Activated CD4-positive, alpha-beta T cell treated with anti-CD3 and anti-CD28 coated beads, Interleukin-2, amount 10 ng/mL, durations not matched to agents 7 days and 5 days (primary cell): ENCODE data around the gene GLO1. TPM values are rescaled to one million over a fixed set of nuclear protein-coding genes. Genes with fewer than 3 reads are reported as not detected.

ENCODE experiments used
- CTCF ChIA-PET: fragments of 350-600 bp; sonication (Branson Sonifier 250); formaldehyde crosslinking; loops from one replicate; lab custom pipeline; 2021; ENCODE audit warnings: antibody characterized with exemption; lab: Charles Lee
- POLR2A ChIA-PET: fragments of 350-600 bp; sonication (Branson Sonifier 250); formaldehyde crosslinking; loops from one replicate; lab custom pipeline; 2021; ENCODE audit warnings: antibody characterized with exemption; lab: Charles Lee
- DNase-seq: peaks from one replicate; pipeline ENCODE4 v3.0.0-alpha.2; 2020
- H3K27ac Mint-ChIP-seq: one replicate; pipeline ENCODE4 v1.8.0; 2021; ENCODE audit warnings: mild to moderate bottlenecking, moderate library complexity, mixed read lengths
- H3K27me3 Mint-ChIP-seq: one replicate; pipeline ENCODE4 v1.8.0; 2021; ENCODE audit warnings: mixed read lengths
- H3K36me3 Mint-ChIP-seq: one replicate; pipeline ENCODE4 v1.8.0; 2021; ENCODE audit warnings: low read depth, mixed read lengths
- H3K4me1 Mint-ChIP-seq: one replicate; pipeline ENCODE4 v1.8.0; 2021; ENCODE audit warnings: mixed read lengths
- H3K4me3 Mint-ChIP-seq: one replicate; pipeline ENCODE4 v1.8.0; 2021; ENCODE audit warnings: mild to moderate bottlenecking, moderate library complexity, mixed read lengths
- H3K9me3 Mint-ChIP-seq: one replicate; pipeline ENCODE4 v1.8.0; 2021; ENCODE audit warnings: mixed read lengths
- total RNA-seq, 2 experiments: library from RNA; stranded (reverse); gene quantifications; one replicate each; pipeline ENCODE4 v1.2.3, GENCODE V29; 2021

The GLO1 gene
- total RNA-seq, 2 experiments from 2014 or later = 77.1 to 85.6 TPM

DNA sequence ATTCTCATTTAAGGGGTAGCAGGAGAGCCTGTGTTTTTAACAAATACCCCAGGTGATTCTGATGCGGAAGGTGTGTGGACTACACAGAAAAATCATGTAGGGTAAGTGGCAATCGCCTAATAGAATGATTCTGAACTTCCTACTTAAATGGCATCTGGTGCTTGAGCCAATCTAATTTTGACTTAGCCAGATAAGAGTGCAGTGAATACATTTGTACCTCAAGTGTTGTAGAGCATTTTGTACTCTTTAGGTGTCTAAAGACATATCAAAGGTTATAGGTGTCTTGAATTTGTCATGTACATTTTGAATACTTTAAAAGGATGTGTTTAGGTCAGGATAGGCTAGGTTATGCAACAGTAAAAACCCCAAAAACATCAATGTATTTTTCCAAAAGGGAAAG lies 53.2 kb downstream of the GLO1 start:
- Mint-ChIP-seq H3K9me3 (peaks cover 5% of the 10 kb centered on the region), H3K27me3 (no peaks in the 10 kb centered on the region), H3K4me3 (no peak overlapping the region), H3K27ac (no peak overlapping the region), H3K36me3 (peaks cover 1% of the 10 kb centered on the region), H3K4me1 (no peaks in the 10 kb centered on the region)
- ChIA-PET POLR2A (no interaction called here), CTCF (interaction anchor here (1.0 kb wide), 1 partner anchor 10 kb away, joined by 3 read pairs; the partner anchor contains the start of gene BTBD9)
- DNase-seq = no peak

DNA sequence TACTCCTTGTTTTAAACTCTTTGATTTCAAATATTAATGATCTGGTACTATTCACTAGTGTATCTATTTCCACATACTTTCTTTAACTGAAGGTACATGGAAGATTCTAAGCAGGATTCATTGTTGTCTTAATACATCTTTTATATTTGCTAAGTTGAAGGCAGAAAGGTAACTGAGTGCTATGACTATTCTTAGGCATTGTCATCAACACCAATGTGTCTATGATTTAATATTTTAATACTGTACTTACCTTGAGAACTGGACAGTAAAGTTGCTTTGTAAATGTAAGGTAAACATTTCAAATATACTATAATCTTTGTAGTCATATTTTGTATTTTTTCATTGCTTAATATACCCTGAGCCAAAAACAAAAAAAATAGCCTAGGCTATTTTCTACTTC lies 54.3 kb downstream of the GLO1 start:
- Mint-ChIP-seq H3K4me1 (no peaks in the 10 kb centered on the region), H3K4me3 (no peak overlapping the region), H3K36me3 (peaks cover 1% of the 10 kb centered on the region), H3K27ac (no peak overlapping the region), H3K9me3 (peaks cover 5% of the 10 kb centered on the region), H3K27me3 (no peaks in the 10 kb centered on the region)
- CTCF ChIA-PET = interaction anchor here (0.7 kb wide), 1 partner anchor 8 kb away, joined by 4 read pairs; no protein-coding TSS in a partner anchor
- DNase-seq = no peak
- POLR2A ChIA-PET = no interaction called here

DNA sequence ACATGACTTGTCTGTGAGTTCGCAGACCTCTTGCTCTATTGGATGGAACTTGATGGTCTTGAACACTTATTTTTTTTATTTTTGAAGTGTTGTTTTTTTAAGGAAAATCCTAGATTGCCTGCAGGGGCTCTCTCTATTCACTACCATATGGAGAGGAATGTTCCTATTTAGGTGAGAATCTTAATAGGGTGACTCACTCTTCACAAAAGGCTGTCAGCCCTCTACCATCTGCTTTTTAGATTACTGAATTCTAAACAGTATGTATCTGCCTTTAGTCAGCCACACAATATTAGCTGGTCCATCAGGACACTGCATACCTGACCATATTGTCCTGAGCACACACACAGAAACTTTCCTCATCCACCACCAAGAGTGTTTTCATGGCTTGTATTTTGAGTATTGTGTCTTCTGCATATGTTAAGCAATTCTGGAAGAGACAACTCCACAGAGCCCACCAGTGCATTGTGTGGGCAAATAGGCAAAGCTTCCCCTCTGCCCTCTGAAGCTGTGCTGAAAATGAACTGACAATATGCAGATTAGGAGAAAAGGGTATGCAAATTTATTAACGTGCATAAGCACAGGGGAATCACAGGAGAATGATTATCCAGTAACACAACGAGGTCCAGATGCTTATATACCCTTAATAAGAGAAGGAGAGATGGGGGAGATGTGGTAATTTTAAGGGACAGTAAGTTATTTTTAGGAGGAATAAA lies 56.6 kb downstream of the GLO1 start:
- Mint-ChIP-seq H3K9me3 (peaks cover 3% of the 10 kb centered on the region), H3K4me1 (peaks cover 5% of the 10 kb centered on the region), H3K27ac (no peak overlapping the region), H3K36me3 (peaks cover 5% of the 10 kb centered on the region), H3K27me3 (no peaks in the 10 kb centered on the region), H3K4me3 (no peak overlapping the region)
- CTCF ChIA-PET = no interaction called here
- POLR2A ChIA-PET = no interaction called here
- no peak for DNase-seq

DNA sequence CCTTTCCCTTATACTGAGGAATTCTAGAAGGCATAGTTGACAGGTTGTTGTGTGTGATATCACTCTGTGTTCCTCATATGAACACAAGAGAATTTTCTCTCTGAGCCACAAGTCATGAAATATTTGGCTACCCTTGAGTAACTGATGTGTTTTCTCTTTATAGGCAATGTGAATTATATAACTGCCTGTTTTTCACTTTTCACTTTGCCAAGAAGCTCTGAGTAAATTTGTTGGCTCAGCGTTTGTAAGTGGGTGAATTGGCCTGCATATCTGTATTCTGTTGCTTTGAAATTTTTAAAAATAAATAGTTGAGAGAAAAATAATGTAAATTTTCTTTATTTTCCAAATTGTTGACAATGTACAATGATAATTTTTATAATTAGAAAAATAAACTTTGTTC lies 58.0 kb downstream of the GLO1 start:
- H3K9me3 Mint-ChIP-seq = no peaks in the 10 kb centered on the region
- H3K4me3 Mint-ChIP-seq = no peak overlapping the region
- peaks cover 4% of the 10 kb centered on the region for H3K36me3 Mint-ChIP-seq
- no peak for DNase-seq
- CTCF ChIA-PET = interaction anchor here (1.1 kb wide), 1 partner anchor 11 kb away, joined by 3 read pairs; no protein-coding TSS in a partner anchor
- POLR2A ChIA-PET = no interaction called here
- no peak overlapping the region for H3K27ac Mint-ChIP-seq
- H3K4me1 Mint-ChIP-seq = peaks cover 13% of the 10 kb centered on the region
- no peaks in the 10 kb centered on the region for H3K27me3 Mint-ChIP-seq

DNA sequence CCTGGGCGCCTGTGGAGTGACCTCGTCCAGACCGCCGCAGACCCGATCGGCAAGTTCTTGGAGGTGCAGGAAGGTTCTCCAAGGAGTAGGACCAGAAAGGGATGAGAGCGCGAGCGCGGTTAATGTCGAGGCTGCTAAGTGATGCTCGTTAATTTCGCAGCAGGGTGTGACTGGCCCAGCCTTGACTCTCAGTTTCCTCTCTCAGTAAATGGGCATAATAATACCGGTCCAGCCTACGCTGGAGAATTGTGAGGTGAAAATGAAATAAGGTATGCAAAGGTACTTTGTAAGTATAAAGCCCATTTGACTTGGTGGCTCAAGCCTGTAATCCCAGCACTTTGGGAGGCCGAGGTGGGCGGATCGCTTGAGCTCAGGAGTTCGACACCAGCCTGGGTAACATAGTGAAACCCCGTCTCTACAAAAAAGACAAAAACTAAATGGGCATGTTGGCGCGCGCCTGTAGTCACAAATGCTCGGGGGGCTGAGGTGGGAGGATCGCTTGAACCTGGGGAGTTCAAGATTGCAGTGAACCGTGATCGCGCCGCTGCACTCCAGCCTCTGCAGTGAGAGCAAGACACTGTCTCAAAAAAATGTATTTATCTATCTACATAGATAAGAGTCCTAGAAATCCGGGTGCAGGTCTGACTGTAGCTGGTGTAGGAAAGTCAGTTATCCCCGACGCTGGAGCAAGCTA lies 62.6 kb downstream of the GLO1 start:
- Mint-ChIP-seq H3K9me3 (no peaks in the 10 kb centered on the region), H3K36me3 (peaks cover 3% of the 10 kb centered on the region), H3K27me3 (no peaks in the 10 kb centered on the region), H3K27ac (peak overlapping the region; percentile 95), H3K4me3 (peak overlapping the region; percentile 87), H3K4me1 (peaks cover 44% of the 10 kb centered on the region)
- CTCF ChIA-PET = interaction anchor here (1.2 to 1.3 kb wide), 2 partner anchors 15 to 74 kb away, joined by 3 to 5 read pairs; no protein-coding TSS in a partner anchor
- POLR2A ChIA-PET = no interaction called here
- DNase-seq = no peak

DNA sequence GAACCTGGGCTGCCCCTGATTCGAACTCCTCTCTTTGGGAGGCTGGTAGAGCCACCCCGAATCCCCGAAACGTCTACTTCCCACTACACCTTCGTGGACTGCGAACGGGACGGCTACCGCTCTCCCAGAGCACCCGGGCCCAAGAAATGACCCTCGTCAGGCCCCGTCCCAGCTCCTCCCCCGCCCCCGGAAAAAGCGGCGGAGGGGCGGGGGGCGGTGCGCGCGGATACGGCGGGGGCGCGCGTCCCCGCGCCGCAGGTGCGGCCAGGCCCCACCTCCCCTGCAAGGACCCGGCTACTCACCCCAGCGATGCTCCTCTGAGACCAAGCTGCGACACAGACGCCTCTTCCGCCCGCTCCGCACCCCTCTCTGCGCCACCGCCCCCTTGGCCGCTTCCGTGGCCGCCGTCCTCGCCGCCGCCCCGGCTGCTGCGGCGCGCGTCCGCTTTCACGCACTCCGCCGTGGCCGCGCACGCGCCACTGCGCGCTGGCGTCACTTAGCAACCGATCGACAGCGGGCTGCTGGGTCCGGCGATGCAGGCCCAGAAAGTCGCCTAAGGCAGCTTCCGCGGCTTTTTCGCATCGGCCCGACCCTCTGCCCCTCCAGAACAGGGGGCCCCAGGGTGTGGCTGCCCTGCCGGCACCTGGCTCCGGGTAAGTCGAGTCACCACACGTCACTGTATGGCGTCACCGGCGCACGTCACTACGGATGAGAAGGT lies 63.3 kb downstream of the GLO1 start, which contains the start of gene BTBD9:
BTBD9 (minus strand) TSS at position 432 of the 718 bp plus-strand sequence.
- CTCF ChIA-PET = interaction anchor here (0.7 to 1.3 kb wide), 4 partner anchors 10 to 331 kb away, joined by 3 to 5 read pairs (median 3); no protein-coding TSS in a partner anchor
- H3K4me1 Mint-ChIP-seq = peaks cover 44% of the 10 kb centered on the region
- POLR2A ChIA-PET = no interaction called here
- peaks cover 3% of the 10 kb centered on the region for H3K36me3 Mint-ChIP-seq
- DNase-seq = peak; percentile 81
- H3K27ac Mint-ChIP-seq = peak within 1 kb of the TSS; percentile 95
- peak within 1 kb of the TSS; percentile 87 for H3K4me3 Mint-ChIP-seq
- H3K9me3 Mint-ChIP-seq = no peaks in the 10 kb centered on the region
- no peaks in the 10 kb centered on the region for H3K27me3 Mint-ChIP-seq

DNA sequence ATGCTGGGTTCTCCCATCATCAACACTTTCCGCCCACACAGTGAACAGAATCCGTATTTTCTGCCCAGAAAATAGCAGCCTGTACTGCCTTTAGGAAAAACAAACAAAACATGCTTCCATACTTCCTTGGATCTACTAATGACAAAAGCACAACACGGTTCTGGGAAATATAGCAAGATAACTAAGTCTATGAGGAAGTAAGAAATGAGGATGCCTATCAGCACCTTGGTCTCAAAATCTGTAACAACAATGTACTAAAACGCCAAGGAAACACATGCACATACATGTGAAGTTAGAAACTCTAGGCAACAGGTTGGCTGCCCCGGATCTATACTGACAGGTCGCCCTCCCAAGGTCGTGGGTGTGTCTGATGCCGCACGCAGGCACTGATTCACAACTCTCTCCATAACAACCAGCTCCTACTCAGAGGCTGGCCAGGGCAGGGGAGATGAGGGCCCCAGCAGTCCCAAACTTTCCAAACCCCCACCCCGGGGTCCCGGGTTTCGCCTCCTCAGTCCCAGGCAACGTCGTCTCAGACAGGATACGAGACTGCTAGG lies 63.9 kb downstream of the GLO1 start:
- peak overlapping the region; percentile 87 for H3K4me3 Mint-ChIP-seq
- H3K27me3 Mint-ChIP-seq = no peaks in the 10 kb centered on the region
- H3K4me1 Mint-ChIP-seq = peaks cover 49% of the 10 kb centered on the region
- peaks cover 3% of the 10 kb centered on the region for H3K36me3 Mint-ChIP-seq
- peak; percentile 56 for DNase-seq
- H3K27ac Mint-ChIP-seq = peak overlapping the region; percentile 85
- H3K9me3 Mint-ChIP-seq = no peaks in the 10 kb centered on the region
- ChIA-PET CTCF (interaction anchor here (0.6 to 1.1 kb wide), 3 partner anchors 10 to 330 kb away, joined by 3 read pairs; no protein-coding TSS in a partner anchor), POLR2A (no interaction called here)

DNA sequence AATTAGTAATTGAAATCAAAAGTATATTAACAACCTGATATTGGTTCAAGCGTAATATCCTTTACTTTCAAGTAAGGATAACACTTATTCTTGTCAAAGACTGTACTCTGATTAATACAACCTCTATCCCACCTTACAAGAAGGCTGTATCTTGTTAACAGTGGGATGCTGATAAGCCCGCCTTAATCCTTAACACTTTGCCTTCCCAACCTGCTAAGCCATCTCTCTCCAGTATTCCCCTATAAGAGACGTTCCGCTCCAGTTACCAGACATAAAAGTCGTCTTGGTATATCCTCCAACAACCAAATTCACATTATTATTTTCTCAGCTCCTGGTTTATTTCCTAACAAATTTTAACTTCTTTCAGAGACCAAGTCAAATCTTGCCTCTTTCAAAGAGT lies 65.2 kb downstream of the GLO1 start:
- Mint-ChIP-seq H3K36me3 (peaks cover 3% of the 10 kb centered on the region), H3K4me1 (peaks cover 50% of the 10 kb centered on the region), H3K4me3 (no peak overlapping the region), H3K27ac (no peak overlapping the region), H3K27me3 (no peaks in the 10 kb centered on the region), H3K9me3 (no peaks in the 10 kb centered on the region)
- CTCF ChIA-PET = no interaction called here
- POLR2A ChIA-PET = no interaction called here
- DNase-seq = no peak

DNA sequence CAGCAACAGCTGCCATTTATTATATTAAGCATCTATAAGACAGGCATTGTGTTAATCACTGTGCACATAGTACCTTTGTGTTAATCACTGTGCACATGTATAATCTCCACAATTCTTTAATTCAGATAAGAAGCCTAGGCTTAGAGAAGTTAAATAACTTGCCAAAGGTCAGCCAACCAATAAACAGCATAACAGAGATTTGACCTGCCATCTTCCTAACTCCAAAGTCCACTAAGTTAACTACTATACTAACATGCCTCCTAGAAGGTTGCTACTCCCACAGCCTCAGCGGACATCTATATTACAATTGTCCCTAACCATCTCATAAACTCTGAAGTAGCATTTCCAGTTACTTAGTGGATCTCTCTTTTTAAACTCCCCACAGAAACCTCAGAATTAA lies 66.9 kb downstream of the GLO1 start:
- Mint-ChIP-seq H3K4me3 (no peak overlapping the region), H3K27me3 (no peaks in the 10 kb centered on the region), H3K36me3 (no peaks in the 10 kb centered on the region), H3K4me1 (peaks cover 42% of the 10 kb centered on the region), H3K27ac (no peak overlapping the region), H3K9me3 (no peaks in the 10 kb centered on the region)
- CTCF ChIA-PET = no interaction called here
- no peak for DNase-seq
- POLR2A ChIA-PET = no interaction called here

DNA sequence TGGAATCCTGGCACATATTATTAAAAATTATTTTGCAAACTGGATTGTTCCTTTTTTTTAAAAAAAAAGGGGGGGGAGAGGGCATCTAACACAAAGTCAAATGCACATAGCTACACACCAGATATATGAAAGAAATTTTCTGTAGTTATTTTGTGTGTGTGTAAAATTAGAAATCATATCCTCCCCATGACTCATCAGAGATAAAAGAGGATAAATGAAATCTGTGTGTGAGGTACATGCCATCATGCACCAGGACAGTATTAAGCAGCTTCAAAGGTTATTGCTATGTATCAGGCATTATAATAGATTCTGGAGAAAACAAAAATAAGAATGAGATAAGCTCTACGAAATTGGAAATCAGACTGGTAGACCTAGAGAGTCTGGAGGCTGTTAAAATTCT lies 68.4 kb downstream of the GLO1 start:
- H3K4me3 Mint-ChIP-seq = no peak overlapping the region
- H3K9me3 Mint-ChIP-seq = no peaks in the 10 kb centered on the region
- ChIA-PET CTCF (interaction anchor here (0.6 to 1.4 kb wide), 4 partner anchors 10 to 845 kb away, joined by 3 read pairs; no protein-coding TSS in a partner anchor), POLR2A (no interaction called here)
- H3K27ac Mint-ChIP-seq = no peak overlapping the region
- no peak for DNase-seq
- H3K36me3 Mint-ChIP-seq = no peaks in the 10 kb centered on the region
- H3K27me3 Mint-ChIP-seq = no peaks in the 10 kb centered on the region
- peaks cover 37% of the 10 kb centered on the region for H3K4me1 Mint-ChIP-seq

DNA sequence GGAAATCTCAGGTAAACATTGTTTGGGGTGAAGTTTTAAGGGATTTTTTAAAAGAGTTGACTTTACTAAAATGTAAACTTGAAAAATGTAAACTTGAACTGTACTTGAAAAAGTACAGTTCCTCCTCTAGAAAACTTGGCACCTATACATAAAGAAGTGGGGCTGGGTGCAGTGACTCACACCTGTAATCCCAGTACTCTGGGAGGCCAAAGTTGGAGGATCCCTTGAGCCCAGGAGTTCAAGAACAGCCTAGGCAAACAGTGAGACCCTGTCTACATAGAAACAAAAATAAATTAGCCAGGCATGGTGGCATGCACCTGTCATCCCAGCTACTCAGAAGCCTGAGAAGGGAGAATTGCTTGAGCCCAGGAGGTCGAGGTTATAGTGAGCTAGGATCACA lies 70.5 kb downstream of the GLO1 start:
- ChIA-PET CTCF (interaction anchor here (1.6 kb wide), 1 partner anchor 14 kb away, joined by 4 read pairs; no protein-coding TSS in a partner anchor), POLR2A (no interaction called here)
- Mint-ChIP-seq H3K9me3 (no peaks in the 10 kb centered on the region), H3K27ac (no peak overlapping the region), H3K4me3 (no peak overlapping the region), H3K4me1 (peaks cover 23% of the 10 kb centered on the region), H3K27me3 (no peaks in the 10 kb centered on the region), H3K36me3 (no peaks in the 10 kb centered on the region)
- no peak for DNase-seq

DNA sequence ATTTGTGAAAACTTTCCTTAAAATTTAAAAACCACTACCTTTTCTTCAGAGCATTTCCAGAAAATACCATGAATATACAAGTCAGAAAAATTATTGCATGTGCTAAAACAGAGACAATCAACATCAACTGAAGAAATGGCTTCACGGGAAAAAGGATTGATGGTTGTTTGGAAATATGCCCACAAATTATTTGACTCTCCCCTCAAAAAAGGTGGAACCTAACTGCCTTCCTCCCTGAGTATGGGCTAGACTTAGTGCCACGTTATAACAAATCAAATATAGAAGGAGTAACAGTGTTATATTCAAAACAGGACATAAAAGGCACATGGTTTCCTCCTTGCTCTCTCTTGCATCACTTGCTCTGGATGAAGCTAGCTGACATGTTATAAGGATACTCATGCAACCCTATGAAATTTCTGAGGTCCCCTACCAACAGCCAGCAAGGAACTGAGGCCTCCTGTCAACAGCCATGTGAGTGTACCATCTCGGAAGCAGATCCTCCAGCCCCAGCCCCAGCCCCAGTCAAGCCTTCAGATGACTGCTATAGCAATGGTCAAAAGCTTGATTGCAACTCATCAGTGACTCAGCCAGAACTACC lies 71.7 kb downstream of the GLO1 start:
- Mint-ChIP-seq H3K27me3 (no peaks in the 10 kb centered on the region), H3K4me3 (no peak overlapping the region), H3K4me1 (peaks cover 11% of the 10 kb centered on the region), H3K9me3 (no peaks in the 10 kb centered on the region), H3K27ac (no peak overlapping the region), H3K36me3 (no peaks in the 10 kb centered on the region)
- POLR2A ChIA-PET = no interaction called here
- DNase-seq = no peak
- CTCF ChIA-PET = no interaction called here
